Caki2 (cell line): ENCODE data around the gene RIC8B. TPM values are rescaled to one million over a fixed set of nuclear protein-coding genes. Genes with fewer than 3 reads are reported as not detected.
A peak's percentile ranks its signal among the peaks of the same experiment; 100 is the strongest.
"Not testable (repeated sequence)": the region's sequence is repeated elsewhere in the genome, so short reads cannot be mapped to it uniquely, and the experiment has no call there.

ENCODE experiments used
- DNase-seq: peaks from one replicate; pipeline ENCODE4 v3.0.0-alpha.2; 2015; ENCODE audit warnings: low read depth
- in situ Hi-C: cut with HindIII; loops from 2 replicates; pipeline ENCODE4 v1.10.0; 2016; ENCODE audit warnings: low sequenced_read_pairs, low pct_unique_long_range_greater_than_20kb, mixed read lengths
- total RNA-seq: library from RNA; depleted of rRNA; stranded (reverse); fragments of >200 nt; shearing (Covaris generic); gene quantifications from 2 replicates; pipeline ENCODE4 v1.2.3, GENCODE V29; 2014; ENCODE audit warnings: low replicate concordance; rRNA removed

The RIC8B gene
- total RNA-seq, 1 experiment from 2014 or later: 6.9 TPM

DNA sequence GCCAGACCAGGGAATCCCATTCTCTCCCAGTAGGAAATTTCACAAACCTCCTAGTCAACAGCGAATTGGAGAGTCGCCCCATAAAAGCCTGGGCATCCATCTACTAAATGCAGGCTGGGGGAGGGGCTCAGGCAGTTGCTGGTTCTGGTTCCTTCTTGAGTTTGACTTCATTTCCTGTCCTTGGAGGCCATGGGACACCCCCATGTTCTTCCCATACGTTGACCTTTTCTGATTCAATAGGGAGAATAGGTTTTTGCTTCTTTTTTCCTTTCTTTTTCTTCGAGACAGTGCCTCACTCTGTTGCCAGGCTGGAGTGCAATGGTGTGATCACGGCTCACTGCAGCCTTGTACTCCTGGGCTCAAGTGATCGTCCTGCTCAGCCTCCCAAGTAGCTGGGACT, 137.1 kb downstream of the RIC8B start:
- in situ Hi-C loops: no loop called here
- no peak for DNase-seq

GRCh38 chr12:106913456-106913855, 139.0 kb downstream of the RIC8B start:
- DNase-seq: no peak
- in situ Hi-C loops: no loop called here

DNA sequence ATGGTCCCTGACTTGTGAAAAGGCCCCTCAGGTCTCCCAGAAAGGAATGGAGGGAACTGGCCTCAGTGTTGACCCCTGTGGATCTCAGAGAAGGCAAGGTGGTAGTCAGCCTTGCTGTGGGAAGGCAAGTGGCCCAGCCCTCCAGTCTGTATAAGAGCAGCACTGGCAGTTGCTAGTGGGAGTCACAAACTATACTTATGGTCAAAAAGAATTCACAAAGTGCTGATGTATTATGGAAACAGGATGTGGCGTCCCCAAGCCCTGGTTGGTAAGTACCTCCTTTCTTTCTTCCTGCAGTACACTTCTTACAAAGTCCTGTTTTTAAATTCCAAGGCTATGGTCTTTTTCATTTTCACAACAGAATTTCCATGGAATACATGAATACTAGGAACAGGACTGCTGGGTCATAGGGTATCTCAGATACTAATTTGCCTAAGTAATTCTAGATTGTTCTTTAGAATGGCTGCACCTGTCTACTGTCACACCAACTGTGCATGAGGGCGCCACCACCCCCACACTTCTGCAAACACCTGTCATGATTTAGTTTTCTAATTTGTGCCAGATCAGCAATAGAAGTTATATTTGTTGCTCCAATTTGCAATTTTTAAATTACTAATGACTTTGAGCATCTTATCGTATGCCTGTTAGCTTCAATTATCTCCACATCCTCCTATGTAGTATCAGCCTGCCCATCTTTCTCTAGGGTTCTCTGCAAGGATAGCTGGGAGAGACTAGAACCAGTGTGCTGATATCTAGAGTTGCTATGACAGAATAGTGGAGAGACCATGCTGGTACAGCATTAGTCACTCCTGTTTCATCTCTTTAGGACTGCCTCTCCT, 140.5 kb downstream of the RIC8B start:
- in situ Hi-C loops: no loop called here
- DNase-seq: no peak

DNA sequence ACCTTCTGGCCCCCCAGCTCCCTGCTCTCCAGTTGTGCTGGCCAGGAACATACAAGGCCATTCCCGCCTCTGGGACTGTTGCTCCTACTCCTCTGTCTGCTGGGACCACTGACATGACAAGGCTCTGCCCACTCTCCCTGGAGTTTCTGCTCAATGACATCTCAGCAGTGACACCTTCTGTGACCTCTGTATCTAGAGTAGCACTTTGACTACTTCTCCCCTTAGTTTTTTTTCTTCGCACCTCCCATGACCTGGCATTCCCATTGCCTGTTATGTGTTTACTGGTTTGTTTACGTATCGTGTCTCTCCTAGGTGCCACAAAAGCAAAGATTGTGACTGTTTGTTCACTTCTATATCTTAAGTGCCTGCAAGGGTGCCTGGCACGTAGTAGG, 141.1 kb downstream of the RIC8B start:
- no peak for DNase-seq
- in situ Hi-C loops: no loop called here

DNA sequence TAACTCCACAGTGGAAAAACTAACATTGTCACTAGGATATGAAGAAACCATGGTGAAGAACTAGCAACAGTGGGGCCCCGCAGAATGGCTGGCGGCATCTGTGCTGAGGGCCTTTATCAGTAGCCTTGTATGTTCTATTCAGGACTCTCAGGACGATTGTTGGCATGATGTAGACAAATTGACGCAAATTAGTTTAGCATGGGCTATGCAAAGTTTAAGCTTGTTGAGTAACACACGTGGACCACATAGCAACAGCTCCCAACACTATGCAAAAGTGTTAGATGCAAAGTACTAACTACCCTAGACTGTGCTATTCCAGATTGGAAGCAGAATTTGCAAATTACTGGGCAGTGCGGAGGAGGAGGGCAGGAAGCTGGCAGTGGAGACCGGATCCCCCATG, 143.0 kb downstream of the RIC8B start:
- DNase-seq: no peak
- in situ Hi-C loops: no loop called here

DNA sequence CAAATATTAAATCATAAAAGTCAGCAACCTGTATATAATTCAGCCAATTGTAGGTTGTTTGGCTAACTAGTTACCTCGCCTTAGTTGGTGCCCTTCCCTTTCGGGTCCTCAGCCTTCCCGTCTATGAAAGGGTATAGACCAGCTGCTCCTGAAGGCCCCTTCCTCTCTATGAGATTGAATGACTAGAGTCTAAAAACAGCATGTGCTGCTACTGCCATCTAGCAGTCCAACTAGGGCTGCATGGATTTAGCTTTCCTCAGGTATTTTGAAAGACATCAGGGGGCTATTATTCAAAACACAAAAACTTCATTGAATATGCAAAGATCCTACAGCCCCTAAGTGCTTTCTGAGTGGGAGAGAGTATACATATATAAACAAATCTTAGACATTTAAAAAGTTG, 144.3 kb downstream of the RIC8B start:
- in situ Hi-C loops: no loop called here
- no peak for DNase-seq

DNA sequence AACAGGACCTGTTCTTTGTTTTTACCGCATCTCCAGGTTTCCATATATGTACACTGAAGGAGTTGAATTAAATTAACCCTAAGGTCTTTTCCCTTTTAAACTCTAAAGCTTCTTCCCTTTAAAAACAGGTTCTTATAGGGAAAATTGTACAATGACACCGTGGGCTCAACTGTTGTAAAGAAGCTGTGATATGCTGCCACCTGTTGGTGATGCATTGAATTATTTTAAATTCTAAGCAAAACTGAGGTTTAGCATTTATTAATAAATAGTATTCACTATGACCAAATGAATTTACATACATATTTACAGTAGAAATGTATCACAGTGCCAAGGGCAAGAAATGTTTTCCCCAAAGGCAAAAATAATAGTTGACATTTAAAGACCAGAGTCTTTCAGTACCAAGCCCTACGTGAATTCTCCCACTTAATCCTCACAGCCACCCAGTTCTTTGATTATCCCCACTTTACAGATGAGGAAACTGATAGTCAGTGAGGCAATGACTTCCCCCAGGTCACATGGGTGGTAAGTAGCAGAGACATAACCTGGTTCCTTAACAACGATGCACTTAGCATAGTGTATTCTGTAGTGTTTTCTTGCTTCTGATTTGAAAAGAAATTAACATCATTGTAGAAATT, 145.5 kb downstream of the RIC8B start:
- in situ Hi-C loops: no loop called here
- peak; percentile 10 for DNase-seq

- in situ Hi-C loops, DNase-seq: not testable (repeated sequence)
Measured at GRCh38 chr12:106921976-106922375, 147.5 kb downstream of the RIC8B start.

DNA sequence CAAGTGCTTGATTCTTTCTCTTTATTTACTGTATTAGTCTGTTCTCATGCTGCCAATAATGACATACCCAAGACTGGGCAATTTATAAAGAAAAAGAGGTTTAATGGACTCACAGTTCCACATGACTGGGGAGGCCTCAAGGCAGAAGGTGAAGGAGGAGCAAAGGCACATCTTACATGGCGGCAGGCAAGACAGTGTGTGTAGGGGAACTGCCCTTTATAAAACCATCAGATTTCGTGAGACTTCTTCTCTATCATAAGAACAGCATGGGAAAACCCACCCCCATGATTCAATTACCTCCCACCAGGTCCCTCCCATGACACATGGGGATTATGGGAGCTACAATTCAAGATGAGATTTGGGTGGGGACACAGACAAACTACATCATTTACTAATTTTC, 149.1 kb downstream of the RIC8B start:
- in situ Hi-C loops, DNase-seq: not testable (repeated sequence)

- no peak for DNase-seq
- in situ Hi-C loops: no loop called here
Measured at GRCh38 chr12:106924268-106924861, 149.9 kb downstream of the RIC8B start.

- no peak for DNase-seq
- in situ Hi-C loops: no loop called here
Measured at GRCh38 chr12:106926657-106927056, 152.2 kb downstream of the RIC8B start.

DNA sequence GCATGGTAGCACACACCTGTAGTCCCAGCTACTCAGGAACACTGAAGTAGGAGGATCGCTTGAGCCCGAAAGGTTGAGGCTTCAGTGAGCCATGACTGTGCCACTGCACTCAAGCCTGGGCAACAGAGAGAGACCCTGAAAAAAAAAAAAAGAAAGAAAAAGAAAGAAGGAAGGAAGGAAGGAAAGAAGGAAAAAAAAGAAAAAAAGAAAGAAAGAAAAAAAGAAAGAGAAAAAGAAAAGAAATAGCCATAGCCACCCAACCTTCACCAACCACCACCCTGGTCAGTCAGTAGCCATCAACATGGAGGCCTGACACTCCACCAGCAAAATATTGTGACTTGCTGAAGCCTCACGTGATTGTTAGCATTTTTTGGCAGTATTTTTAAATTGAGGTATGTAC, 159.8 kb downstream of the RIC8B start:
- in situ Hi-C loops: no loop called here
- no peak for DNase-seq

Other genes starting within 250 kb of the RIC8B start
- not detected in 2 replicates for gene RFX4, start 191.7 kb upstream of the RIC8B start, total RNA-seq
- 25.7 and 36.3 TPM in 2 replicates for gene TMEM263, start 181.2 kb downstream of the RIC8B start, total RNA-seq
- gene MTERF2, start 212.5 kb downstream of the RIC8B start, total RNA-seq: 1.4 and 1.5 TPM in 2 replicates